A172 (cell line): Measurements from ENCODE around the gene DPP7. TPM values are rescaled to one million over a fixed set of nuclear protein-coding genes. Genes with fewer than 3 reads are reported as not detected.

Source experiments
- DNase-seq: peaks from one replicate; pipeline ENCODE4 v3.0.0-alpha.2; 2015; ENCODE audit warnings: low spot score
- total RNA-seq: library from RNA; depleted of rRNA; stranded (reverse); fragments of >200 nt; shearing (Covaris generic); gene quantifications from 2 replicates; pipeline ENCODE4 v1.2.3, GENCODE V29; 2014

The DPP7 gene
- total RNA-seq, 1 experiment from 2014 or later = 251 TPM

DNA sequence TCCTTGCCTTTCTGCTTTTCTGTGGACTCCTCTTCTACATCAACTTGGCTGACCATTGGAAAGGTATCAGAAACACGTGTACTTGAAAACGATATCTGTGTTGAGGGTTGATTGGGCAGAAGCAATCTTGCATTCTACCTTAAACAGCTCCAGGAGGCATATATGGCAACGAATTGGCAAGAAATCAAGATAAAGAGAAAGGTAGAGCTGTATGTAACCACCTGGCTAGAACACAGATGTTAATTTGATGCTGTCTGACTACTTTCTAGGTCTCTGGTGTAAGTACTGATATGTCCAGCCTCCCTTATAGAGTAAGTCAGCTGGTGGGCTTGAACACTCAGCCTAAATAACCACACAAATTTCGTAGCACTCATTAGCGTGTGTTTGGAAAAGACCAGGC lies 26.4 kb downstream of the DPP7 start:
- DNase-seq = no peak

DNA sequence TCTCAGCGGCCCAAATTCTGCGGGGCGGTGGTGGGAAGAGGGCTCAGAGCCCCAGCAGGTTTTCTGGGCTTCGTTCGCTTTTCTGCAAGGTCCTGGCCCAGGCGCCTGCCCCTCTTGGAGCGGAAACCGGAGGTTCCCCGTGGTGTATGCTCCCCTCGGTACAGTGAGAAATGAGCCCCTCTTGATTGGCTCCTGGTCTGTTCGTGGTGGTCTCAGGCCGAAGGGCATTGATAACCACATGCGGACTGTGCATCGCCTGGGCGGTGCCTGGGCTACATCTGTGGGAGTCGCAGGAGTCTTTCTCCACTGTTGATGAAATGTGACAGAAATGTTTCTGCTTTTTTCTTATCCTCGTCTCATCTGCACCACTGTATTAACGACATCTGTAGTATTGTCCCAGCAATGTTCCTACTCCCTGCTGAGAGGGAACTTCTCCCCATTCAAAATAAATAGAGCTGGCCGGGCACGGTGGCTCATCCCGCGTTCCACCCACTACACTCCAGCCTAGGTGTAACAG lies 27.1 kb downstream of the DPP7 start:
- no peak for DNase-seq

DNA sequence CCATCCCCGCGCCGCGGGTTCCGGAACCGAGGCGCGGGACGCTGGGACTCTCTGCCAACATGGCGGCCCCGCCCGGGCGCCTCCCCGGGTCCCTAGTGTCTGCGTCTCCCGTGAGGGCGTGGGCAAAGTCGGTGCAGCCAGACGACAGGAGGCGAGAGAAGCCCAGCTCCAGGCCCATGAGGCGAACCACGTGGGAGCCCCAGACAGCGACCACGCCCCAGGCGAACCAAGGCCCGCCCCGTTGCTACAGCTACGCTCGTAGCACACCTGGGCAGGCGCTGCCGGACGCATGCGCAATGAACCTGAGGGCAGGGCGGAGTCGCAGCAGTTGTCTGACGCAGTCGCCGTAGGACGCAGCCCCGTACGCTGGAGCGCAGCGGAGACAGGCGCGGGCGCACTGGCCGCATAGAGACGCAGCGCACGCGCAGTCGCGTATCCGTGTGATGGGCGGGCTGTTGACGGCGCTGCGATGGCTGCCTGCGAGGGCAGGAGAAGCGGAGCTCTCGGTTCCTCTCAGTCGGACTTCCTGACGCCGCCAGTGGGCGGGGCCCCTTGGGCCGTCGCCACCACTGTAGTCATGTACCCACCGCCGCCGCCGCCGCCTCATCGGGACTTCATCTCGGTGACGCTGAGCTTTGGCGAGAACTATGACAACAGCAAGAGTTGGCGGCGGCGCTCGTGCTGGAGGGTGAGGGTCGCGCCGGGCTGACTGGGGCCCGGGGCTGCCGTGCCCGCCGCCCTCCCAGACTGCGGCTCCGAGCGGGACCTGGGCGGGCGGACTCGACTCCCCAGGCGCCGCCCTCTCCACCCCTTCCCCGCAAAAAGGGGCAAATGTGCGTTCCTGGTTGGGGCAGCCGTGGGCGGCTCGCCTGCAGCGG lies 27.8 kb downstream of the DPP7 start, which contains the start of gene MAN1B1:
Gene MAN1B1, plus strand, starts transcription at position 455 of the 878 bp plus-strand sequence. Its CDS starts 15 bp downstream, at position 470.
- peak; percentile 100 for DNase-seq

DNA sequence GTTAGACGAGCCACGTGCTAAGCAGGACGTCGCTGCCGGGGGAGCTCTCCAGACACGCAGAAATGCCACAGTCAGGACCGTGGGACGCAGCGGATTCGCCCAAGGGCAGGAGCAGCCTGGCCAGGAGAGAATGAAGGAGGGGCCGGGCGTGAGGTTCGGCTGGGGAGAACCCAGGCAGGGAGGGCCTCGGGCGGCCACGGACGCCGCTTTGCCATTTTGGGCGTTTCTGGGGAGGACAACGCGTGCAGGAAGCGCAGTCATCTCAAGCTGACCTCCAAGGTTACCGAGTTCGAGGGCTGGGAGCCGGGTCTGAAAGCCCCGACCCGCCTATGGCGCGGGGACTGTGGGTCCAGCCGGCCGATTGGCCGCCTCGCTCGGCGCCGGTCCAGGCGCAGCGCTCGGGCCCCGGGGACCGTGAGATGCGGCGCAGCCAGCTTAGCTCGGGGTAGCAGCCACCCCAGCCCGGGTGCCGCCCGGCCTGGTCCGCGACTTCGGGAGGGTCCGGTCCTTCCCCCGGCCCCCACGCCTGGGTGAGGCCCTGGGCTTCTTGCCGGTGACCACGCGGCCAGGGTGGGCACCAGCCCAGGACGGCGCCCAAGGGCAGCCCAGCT lies 28.5 kb downstream of the DPP7 start:
- DNase-seq = peak; percentile 61

DNA sequence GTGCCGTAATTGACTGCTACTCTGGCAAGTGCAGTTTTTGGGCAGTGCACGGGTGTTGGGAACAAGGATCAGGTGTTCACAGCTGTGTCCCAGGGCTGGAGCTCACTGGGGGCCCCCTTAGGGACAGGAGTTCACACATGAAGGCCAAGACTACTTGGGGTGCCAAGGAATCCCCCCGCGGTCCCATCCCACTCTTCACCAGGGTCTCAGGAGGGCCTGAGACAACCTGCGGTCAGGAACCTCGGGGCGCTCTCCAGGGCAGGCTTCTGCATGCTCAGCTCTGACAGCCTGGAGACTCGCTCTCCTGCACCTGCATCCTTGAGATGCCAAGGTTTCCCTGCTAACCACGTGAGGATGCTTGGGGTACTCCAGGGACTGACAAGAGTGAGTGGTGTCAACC lies 30.0 kb downstream of the DPP7 start:
- DNase-seq = no peak

DNA sequence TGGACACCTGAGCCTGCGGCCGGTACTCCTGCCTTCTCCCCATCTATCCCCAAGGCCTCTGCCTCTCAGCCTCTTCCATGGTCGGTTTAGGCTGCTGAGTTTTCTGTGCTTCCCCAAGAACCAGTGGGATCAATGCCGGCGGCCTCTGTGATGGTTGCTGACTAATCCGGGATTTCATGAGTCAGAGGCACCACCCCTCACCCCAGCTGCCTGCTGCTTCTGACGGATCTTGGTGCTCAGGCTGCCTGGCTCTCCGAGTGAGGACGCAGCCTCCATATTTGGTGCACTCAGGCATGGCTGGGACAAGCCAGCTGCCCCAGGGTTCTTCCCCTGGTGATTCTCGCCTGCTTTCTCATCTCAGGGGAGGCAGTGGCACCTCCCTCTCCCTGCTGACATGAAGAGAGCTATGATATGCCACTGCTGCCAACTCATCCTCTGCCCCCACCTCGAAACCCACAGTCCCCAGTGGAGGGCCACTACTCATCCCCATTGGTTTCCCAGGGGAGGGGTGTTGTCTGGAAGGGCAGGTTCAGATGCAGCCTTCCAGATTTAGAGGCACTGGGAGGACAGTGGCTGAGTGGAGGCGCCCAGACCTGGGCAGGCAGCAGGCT lies 31.0 kb downstream of the DPP7 start:
- DNase-seq = peak; percentile 100

DNA sequence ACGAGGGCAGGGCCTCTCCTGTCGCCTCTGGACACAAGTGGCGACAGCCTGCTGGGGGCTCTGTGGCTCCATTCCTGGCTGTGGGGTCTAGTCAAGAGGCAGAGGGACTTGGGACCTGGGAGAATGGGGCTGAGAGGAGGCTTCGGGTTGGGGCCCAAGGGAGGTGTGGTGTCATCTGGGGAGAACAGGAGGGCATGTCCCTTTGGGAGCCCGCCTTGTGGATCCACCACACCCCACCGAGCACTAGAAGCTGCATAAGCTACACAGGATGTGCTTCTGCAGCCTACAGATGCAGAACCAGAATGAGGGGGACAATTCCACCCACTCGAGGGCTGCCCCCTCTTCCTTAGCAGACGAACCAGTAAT lies 31.6 kb downstream of the DPP7 start:
- no peak for DNase-seq

DNA sequence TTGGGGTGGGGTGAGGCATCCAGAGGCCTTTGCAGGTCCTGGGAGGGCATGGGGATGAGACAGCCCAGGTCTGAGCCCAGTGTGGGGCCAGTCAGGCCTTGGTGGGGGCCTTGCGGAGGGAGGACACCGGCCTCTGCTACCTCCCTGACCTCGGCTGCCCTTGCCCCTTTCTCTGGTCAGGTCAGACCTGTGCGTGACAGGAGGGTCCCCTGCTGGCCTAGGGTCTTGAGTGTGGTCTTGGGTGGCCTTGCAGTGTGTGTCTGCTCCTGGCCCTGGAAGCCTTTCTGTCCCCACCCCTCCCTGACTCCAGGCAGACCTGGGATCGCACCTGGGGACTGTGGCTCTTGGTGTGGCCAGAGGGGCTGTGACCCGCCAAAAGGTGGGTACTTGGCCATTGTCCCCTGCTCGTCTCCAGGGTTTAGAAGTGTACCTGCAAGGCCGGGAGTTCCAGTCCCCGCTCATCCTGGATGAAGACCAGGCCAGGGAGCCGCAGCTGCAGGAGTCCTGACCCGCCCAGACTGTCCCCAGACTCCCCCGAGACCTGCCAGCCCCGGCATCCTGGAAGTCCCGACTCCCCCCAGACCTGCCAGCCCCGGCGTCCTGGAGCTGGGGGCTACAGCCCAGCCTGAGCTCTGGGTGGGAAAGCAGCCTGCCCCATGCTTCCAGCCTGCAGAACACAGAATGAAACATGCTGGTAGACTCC lies 32.2 kb downstream of the DPP7 start:
- no peak for DNase-seq

DNA sequence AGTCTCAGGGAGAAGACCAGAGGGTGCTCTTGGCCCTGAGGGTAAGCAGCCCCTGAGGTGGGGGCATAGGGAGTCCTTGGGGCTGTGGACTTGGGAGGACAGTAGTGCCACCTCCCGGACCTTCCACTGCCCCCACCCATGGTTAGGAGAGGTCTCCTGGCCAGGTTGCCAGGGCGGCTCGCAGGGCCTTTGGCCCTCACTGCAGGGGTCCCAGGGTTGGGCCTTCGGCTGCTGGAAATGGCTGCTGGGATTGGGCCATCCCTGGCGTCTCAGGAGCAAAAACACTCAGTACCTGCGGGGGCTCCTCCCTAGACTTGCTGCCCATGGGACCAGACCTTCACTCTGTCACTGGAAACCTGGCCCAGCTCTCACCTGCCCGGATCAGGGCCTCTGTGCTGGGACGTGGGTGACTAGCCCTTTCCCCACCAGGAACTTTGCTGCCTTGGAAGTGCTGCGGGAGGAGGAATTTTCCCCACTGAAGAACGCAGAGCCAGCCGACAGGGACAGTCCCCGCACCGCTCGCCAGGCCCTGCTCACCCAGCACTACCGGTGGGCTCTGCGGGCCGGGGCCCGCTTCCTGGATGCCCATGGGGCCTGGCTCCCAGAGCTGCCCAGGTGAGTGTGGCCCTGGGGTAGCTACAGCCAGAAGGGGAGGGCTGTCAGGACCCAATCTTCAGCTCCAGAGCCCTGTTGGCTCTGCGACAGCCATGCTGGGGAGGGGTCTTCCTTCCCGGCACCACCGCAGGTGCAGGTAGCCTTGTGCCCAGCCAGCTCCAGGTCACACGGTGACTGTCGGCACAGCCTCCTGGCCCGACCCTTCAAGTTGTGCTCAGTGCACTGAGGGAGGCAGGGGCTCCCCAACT lies 34.0 kb downstream of the DPP7 start:
- DNase-seq = no peak

DNA sequence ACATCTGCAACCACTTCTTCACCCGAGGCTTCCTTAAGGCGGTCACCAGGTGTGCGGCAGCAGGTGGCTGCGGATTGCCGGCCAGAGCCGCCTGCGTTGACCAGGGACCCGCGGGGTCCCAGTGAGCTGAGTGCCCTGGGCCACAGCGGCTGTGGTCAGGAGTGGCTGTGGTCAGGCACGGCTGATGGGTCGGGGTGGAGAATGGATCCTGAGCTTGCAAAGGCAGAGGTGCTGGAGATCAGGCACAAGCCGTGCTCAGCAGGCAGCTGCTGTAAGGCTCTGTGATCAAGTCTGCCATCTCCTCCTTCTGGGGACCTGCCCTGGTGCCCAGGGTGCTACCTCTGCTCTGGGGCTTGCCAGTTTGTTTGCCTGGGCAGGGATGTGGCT lies 35.1 kb downstream of the DPP7 start:
- DNase-seq = no peak

DNA sequence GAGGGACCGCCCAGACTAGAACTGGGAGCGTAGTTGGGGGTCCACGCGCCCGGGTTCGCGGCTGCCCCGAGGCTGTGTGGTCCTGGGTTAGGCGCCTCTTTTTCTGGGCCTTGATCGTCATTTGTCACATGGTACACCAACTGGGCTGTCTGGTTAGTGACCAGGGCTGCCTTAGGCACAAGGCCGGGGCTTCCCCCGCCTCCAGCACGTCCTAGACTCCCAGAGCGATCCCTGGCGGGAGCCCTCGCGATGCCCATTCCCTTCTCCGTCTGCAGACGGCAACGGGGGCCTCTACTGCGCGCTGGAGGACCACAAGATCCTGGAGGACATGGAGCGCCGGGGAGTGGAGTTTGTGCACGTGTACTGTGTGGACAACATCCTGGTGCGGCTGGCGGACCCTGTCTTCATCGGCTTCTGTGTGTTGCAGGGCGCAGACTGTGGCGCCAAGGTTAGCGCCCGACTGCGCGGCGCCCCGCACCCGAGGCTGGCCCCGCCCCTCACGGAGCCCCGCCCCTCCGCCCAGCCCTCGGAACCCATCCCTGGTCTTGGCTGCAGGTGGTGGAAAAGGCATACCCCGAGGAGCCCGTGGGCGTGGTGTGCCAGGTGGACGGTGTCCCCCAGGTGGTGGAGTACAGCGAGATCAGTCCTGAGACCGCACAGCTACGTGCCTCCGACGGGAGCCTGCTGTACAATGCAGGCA lies 35.7 kb downstream of the DPP7 start:
- DNase-seq = no peak

DNA sequence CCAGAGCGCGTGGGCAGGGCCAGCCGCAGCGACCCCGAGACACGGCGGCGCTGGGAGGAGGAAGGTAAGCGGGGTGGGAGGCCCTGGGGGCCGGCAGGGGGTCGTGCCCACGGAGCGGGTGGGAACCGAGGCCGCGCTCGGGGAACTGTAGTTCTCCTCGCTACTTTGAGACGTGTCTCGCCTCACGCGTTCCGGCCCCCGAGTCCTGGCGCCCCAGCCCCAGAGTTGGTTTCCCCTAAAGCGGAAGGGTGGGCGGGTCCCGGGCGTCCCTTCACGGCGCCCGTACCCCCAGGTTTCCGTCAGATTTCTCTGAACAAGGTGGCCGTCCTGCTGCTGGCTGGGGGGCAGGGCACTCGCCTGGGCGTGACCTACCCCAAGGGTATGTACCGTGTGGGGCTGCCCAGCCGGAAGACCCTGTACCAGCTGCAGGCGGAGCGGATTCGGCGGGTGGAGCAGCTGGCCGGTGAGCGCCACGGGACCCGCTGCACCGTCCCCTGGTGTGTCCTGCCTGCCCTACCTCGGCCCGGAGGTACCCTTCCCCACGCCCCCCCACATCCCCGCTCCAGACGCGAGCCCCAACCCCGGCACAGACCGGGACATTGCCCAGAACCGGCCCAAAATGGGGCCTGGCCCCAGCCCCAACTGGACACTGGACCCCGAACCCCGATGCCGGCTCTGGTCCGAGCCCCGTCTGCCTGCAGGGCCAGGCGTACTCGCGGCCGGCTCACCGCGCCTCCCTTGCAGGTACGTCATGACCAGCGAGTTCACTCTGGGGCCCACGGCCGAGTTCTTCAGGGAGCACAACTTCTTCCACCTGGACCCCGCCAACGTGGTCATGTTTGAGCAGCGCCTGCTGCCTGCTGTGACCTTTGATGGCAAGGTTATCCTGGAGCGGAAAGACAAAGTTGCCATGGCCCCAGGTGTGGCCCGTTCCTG lies 36.5 kb downstream of the DPP7 start:
- DNase-seq = peak; percentile 46

DNA sequence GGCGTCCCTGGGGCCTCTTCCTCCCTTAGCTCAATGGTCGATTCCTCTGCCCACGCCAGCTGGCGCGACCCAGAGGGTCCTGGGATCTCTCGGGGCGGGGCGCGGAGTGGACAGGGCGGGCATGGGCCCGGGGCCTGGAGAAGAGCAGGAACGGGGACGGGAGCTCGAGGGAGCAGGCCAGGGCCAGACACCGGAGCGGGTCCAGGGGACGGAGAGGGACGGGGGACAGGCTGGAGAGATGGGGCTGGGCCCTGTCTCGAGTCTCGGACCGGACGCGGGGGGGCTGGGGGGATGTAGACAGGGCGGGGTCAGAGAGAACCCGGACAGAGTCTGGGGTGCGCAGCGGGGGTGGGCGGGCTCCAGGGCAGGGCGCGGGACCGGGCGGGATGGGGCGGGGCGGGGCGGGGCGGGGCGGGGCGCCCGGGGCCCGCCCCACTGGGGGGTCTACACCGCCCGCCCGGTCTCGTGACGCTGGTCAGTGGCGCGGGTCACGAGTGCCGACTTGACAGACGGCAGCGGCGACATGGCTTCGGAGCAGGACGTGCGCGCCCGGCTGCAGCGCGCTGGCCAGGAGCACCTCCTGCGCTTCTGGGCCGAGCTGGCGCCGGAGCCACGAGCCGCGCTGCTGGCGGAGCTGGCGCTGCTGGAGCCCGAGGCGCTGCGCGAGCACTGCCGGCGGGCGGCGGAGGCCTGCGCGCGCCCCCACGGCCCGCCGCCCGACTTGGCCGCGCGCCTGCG lies 37.4 kb downstream of the DPP7 start, which contains the start of gene UAP1L1:
Gene UAP1L1, plus strand, starts transcription at position 508 of the 738 bp plus-strand sequence. Its CDS starts 16 bp downstream, at position 524.
- DNase-seq = peak; percentile 82

DNA sequence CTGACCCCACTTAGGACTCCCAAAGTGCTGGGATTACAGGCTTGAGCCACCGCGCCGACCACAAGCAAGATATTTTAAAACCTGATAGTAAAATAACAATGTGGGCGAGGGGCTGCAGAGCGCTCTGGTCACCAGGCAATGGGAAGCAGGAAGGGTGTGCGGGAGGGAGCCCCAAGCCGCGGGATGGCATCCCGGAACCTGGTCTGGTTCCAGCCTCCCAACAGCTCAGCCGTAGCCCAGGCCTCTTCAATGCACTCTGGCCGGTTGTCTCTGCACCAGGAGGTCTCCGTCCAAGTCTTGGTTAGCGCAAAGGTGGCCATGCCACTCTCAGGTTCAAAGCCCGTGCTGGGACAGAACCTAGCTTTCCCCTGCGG lies 37.9 kb downstream of the DPP7 start:
- no peak for DNase-seq

DNA sequence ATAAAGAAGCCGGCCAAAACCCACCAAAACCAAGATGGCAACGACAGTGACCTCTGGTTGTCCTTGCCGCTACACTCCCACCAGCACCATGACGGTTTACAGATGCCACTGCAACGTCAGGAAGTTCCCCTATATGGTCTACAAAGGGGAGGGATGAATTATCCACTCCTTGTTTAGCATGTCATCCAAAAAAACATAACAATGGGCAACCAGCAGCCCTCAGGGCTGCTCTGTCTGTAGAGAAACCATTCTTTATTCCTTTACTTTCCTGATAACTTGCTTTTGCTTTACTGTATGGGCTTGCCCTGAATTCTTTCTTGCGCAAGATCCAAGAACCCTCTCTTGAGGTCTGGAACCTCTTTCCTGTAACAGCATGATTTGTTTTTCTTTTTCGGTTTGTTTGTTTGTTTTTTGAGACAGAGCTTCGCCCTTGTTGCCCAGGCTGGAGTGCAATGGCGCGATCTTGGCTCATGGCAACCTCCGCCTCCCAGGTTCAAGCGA lies 39.2 kb downstream of the DPP7 start:
- no peak for DNase-seq

DNA sequence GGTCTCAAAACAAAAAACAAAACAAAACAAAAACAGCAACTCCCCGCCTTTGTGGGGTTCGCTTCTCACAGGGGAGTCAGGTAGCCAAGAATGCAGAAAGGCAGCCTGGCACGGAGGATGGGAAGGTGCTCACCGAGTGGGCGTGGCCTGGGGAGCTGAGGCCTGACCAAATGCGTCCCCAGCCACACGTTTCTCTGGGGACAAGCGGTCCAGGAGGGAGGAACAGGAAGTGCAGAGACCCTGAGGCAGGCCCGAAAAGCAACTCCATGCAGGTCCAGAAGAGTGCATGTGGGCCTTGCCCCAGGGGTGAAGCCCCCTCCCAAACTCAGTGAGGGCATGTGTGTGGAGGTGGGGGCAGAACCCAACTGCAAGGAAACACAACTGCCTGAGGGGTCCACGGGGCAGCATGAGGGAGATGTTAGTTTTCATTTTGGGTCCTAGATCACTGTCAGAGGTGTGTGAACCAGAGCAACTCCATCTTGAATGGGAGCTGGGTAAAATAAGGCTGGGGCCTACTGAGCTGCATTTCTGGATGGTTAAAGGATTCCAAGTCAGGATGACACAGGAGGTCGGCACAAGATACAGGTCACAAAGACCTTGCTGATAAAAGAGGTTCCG lies 39.8 kb downstream of the DPP7 start:
- DNase-seq = no peak

DNA sequence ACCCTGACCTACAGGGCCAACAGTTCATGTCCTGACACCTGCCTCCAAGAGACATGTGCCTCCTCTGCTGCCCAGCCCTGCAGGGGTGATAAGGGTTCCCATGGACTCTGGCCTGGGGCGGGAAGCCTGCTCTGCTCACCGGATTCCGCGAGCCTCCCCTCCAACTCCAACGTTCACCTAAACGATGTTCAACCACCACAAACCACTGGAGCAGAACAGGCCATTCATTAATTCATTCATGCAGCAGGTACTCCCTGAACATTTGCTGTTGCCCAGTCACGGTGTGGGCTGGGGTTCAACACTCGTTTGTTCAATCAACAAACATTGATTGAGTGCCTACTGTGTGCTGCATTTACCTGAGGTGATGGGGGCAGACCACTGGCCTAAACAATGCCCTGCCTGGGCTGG lies 40.5 kb downstream of the DPP7 start:
- DNase-seq = no peak

DNA sequence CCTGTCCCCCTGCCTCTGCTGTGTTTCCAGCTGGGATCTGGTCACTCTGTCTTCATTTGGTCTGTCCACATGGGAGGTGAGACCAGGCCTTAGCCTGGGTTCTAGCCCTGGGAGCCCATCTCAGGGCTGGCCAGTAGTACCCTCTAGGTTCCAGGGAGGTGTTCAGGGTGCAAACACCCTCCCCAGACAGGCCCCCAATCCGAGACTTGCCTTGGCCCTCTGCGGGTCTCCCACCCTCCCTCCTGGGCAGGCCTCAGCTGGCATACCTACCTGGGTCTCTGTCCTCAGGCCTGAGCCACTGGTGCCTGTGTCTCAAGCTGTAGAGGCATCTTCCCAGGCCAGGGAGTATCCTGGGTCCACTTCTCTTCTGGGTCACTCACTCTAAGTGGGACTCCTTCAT lies 43.3 kb downstream of the DPP7 start:
- DNase-seq = no peak
